SK-N-MC (cell line): Measurements from ENCODE around the gene CENPM.

Source experiments
- EZH2 ChIP-seq: fragments of 200-600 bp; sonication (generic); IDR thresholded peaks from one replicate; pipeline ENCODE4 v1.6.1; 2017; ENCODE audit warnings: antibody characterized with exemption
- POLR2AphosphoS5 ChIP-seq: IDR thresholded peaks from 2 replicates; pipeline ENCODE4 v1.6.1; 2012; ENCODE audit warnings: mild to moderate bottlenecking, low read depth, low read length, borderline replicate concordance

GRCh38 chr22:41991111-41991510 is 44.2 kb upstream of the CENPM start:
- TF ChIP-seq POLR2AphosphoS5 (no peak), EZH2 (no peak)
